SK-N-SH (cell line): ENCODE results near the gene TADA2A. TPM values are rescaled to one million over a fixed set of nuclear protein-coding genes. Genes with fewer than 3 reads are reported as not detected.

Experiments
- CTCF ChIA-PET: fragments of 300-600, 350-600 bp; formaldehyde crosslinking; extraction: SDS; loops from one replicate; lab custom pipeline; 2021; lab: Yijun Ruan, JAX
- POLR2A ChIA-PET: fragments of 350-600 bp; sonication (Branson Sonifier 250); formaldehyde crosslinking; extraction: SDS; loops from one replicate; lab custom pipeline; 2020; ENCODE audit warnings: antibody characterized with exemption, inconsistent platforms; lab: Yijun Ruan, JAX
- DNase-seq: peaks from one replicate; pipeline ENCODE4 v3.0.0; 2012
- H2AFZ ChIP-seq: fragments of 200-600 bp; sonication (generic); 2 replicates; pipeline ENCODE4 v1.8.1; 2016; ENCODE audit warnings: antibody characterized with exemption, mild to moderate bottlenecking, low read depth
- H3F3A ChIP-seq: fragments of 200-600 bp; sonication (generic); replicated peaks from 2 replicates; pipeline ENCODE3; 2016; ENCODE audit warnings: antibody characterized with exemption, mild to moderate bottlenecking; ENCODE audit not compliant: insufficient read depth
- H3K27ac ChIP-seq, 2 experiments: fragments of 200-500 bp in 1 of 2; fragments of 200-600 bp in 1 of 2; sonication (Bioruptor generic) in 1 of 2; sonication (generic), shearing (Covaris generic) in 1 of 2; 2 replicates each; pipeline versions ENCODE4 v1.5.1 to v1.6.1; 2014 to 2016; ENCODE audit warnings: low read depth in 2 of 2, inconsistent platforms in 1 of 2, low read length in 1 of 2, mild to moderate bottlenecking in 1 of 2, mixed read lengths in 1 of 2
- H3K27me3 ChIP-seq: fragments of 200-600 bp; sonication (generic), shearing (Covaris generic); 2 replicates; pipeline ENCODE4 v1.6.1; 2016; ENCODE audit warnings: mixed run types; ENCODE audit not compliant: insufficient read depth
- H3K36me3 ChIP-seq, 2 experiments: fragments of 200-500 bp in 1 of 2; fragments of 200-600 bp in 1 of 2; sonication (Bioruptor generic) in 1 of 2; sonication (generic) in 1 of 2; replicated peaks in 1 of 2; 2 replicates each; pipeline versions ENCODE3 to v1.5.1; 2014 to 2016; ENCODE audit warnings: low read length in 1 of 2, mild to moderate bottlenecking in 1 of 2; ENCODE audit not compliant: insufficient read depth in 2 of 2, control insufficient read depth in 1 of 2
- H3K4me1 ChIP-seq, 2 experiments: fragments of 200-500 bp in 1 of 2; fragments of 200-600 bp in 1 of 2; sonication (Bioruptor generic) in 1 of 2; sonication (generic), shearing (Covaris generic) in 1 of 2; 2 replicates each; pipeline versions ENCODE4 v1.5.1 to v1.6.1; 2014 to 2016; ENCODE audit warnings: low read depth in 1 of 2, low read length in 1 of 2, mixed run types in 1 of 2; ENCODE audit not compliant: insufficient read depth in 2 of 2, control insufficient read depth in 1 of 2
- H3K4me2 ChIP-seq: fragments of 200-600 bp; sonication (generic), shearing (Covaris generic); 2 replicates; pipeline ENCODE4 v1.6.1; 2017; ENCODE audit warnings: mixed run types
- H3K4me3 ChIP-seq, 2 experiments: fragments of 200-500 bp in 1 of 2; fragments of 200-600 bp in 1 of 2; sonication (Bioruptor generic) in 1 of 2; sonication (generic), shearing (Covaris generic) in 1 of 2; 2 replicates each; pipeline versions ENCODE4 v1.5.1 to v1.8.1; 2014 to 2016; ENCODE audit warnings: low read depth in 2 of 2, inconsistent platforms in 1 of 2, low read length in 1 of 2, mild to moderate bottlenecking in 1 of 2, mixed read lengths in 1 of 2, moderate library complexity in 1 of 2
- H3K79me2 ChIP-seq: fragments of 200-600 bp; sonication (generic); 2 replicates; pipeline ENCODE4 v1.8.1; 2017; ENCODE audit warnings: mild to moderate bottlenecking; ENCODE audit not compliant: insufficient read depth
- H3K9ac ChIP-seq: fragments of 200-600 bp; sonication (generic); 2 replicates; pipeline ENCODE4 v1.6.1; 2017; ENCODE audit warnings: mixed run types
- H3K9me2 ChIP-seq: fragments of 200-600 bp; sonication (generic); 2 replicates; pipeline ENCODE4 v1.6.1; 2017; ENCODE audit warnings: mixed run types
- H3K9me3 ChIP-seq: fragments of 200-600 bp; sonication (generic); 2 replicates; pipeline ENCODE4 v1.6.1; 2017; ENCODE audit warnings: mixed run types, mild to moderate bottlenecking, moderate library complexity
- H4K20me1 ChIP-seq: fragments of 200-600 bp; sonication (generic); 2 replicates; pipeline ENCODE4 v1.6.1; 2017; ENCODE audit warnings: mild to moderate bottlenecking, mixed run types; ENCODE audit not compliant: insufficient read depth
- CHD2 ChIP-seq: fragments of 150-350 bp; IDR thresholded peaks from 2 replicates; pipeline ENCODE4 v1.6.1; 2018; ENCODE audit warnings: low read length; ENCODE audit not compliant: partially characterized antibody
- EP300 ChIP-seq, 2 experiments: IDR thresholded peaks; 2 replicates each; pipeline versions ENCODE4 v1.4.0 to v1.6.1; 2012; ENCODE audit warnings: borderline replicate concordance in 1 of 2, low read depth in 1 of 2, low read length in 1 of 2
- FOSL2 ChIP-seq: IDR thresholded peaks from 2 replicates; pipeline ENCODE4 v1.4.0; 2012; ENCODE audit warnings: low read depth, mild to moderate bottlenecking, moderate library complexity, borderline replicate concordance
- IRF3 ChIP-seq: fragments of 150-350 bp; IDR thresholded peaks from 2 replicates; pipeline ENCODE4 v1.6.1; 2016; ENCODE audit warnings: mild to moderate bottlenecking, low read depth, low read length
- MAX ChIP-seq: IDR thresholded peaks from 2 replicates; pipeline ENCODE4 v1.4.0; 2012; ENCODE audit warnings: low read depth
- MXI1 ChIP-seq: IDR thresholded peaks from 2 replicates; pipeline ENCODE4 v1.6.1; 2012; ENCODE audit warnings: mild to moderate bottlenecking, low read depth, low read length, improper control_type of control experiment
- NRF1 ChIP-seq: IDR thresholded peaks from 2 replicates; pipeline ENCODE4 v1.6.1; 2012; ENCODE audit warnings: low read depth, mild to moderate bottlenecking, low read length
- PBX3 ChIP-seq: IDR thresholded peaks from 2 replicates; pipeline ENCODE4; 2012
- POLR2AphosphoS5 ChIP-seq: IDR thresholded peaks from 2 replicates; pipeline ENCODE4 v1.6.1; 2012; ENCODE audit warnings: low read depth, low read length
- RFX5 ChIP-seq: IDR thresholded peaks from 2 replicates; pipeline ENCODE4 v1.6.1; 2012; ENCODE audit warnings: mild to moderate bottlenecking, improper control_type of control experiment, low read length
- SMC3 ChIP-seq: IDR thresholded peaks from 2 replicates; pipeline ENCODE4 v1.6.1; 2012; ENCODE audit warnings: low read depth, low read length, improper control_type of control experiment
- TCF12 ChIP-seq: IDR thresholded peaks from 2 replicates; pipeline ENCODE4 v1.4.0; 2012
- TEAD4 ChIP-seq: IDR thresholded peaks from 2 replicates; pipeline ENCODE4 v1.4.0; 2012; ENCODE audit warnings: mild to moderate bottlenecking, borderline replicate concordance; ENCODE audit not compliant: insufficient read depth
- USF1 ChIP-seq: IDR thresholded peaks from 2 replicates; pipeline ENCODE4 v1.4.0; 2012; ENCODE audit warnings: low read depth, borderline replicate concordance
- USF2 ChIP-seq: fragments of 150-350 bp; IDR thresholded peaks from 2 replicates; pipeline ENCODE4 v1.6.1; 2017; ENCODE audit warnings: antibody characterized with exemption, low read length, low read depth, borderline replicate concordance
- WGBS: methylation state at CpG from one replicate; pipeline ENCODE4 v1.1.6; 2017; ENCODE audit warnings: low lambda C conversion rate; 5-methylcytosine and 5-hydroxymethylcytosine counted together
- polyA plus RNA-seq, 3 experiments: library from polyadenylated mRNA; depleted of rRNA; stranded (reverse); fragments of >200 nt; gene quantifications; 2 replicates each; pipeline ENCODE4 v1.2.3, GENCODE V29; 2012

TADA2A gene
- polyA plus RNA-seq, 1 of the 3 experiments (the other 2 are of a cell fraction) = 9.7 TPM

GRCh38 chr17:37388266-37388665 is 18.4 kb upstream of the TADA2A start:
- 62% methylated on average over 3 of the region's 3 CpGs for WGBS
- Histone ChIP-seq H3K4me1 (peaks cover 2 to 27% of the 10 kb centered on the region in 2 experiments; a peak in 3 of 4 replicates), H3K4me3 (no peak overlapping the region), H3K4me2 (peak overlapping the region; percentile 6; the same call in 1 of the 2 replicates), H4K20me1 (no peaks in the 10 kb centered on the region), H2AFZ (no peak overlapping the region; the same call in 1 of the 2 replicates), H3K79me2 (peaks cover 3% of the 10 kb centered on the region; the same call in 1 of the 2 replicates), H3K9me3 (no peaks in the 10 kb centered on the region), H3K27me3 (no peaks in the 10 kb centered on the region), H3F3A (no peaks in the 10 kb centered on the region), H3K36me3 (no peaks in the 10 kb centered on the region), H3K9ac (no peak overlapping the region), H3K9me2 (no peaks in the 10 kb centered on the region), H3K27ac (peak overlapping the region in 1 of 2 experiments; percentile 47; a peak in 2 of 4 replicates)
- ChIA-PET POLR2A (no interaction called here), CTCF (interaction anchor here (0.8 to 9.7 kb wide), 3 partner anchors 10 to 29 kb away, joined by 3 to 101 read pairs (median 8); partner anchors contain the start of gene C17orf78)
- TF ChIP-seq MAX = no peak
- no peak for TF ChIP-seq CHD2
- no peak for TF ChIP-seq POLR2AphosphoS5
- peak; percentile 52 for TF ChIP-seq FOSL2
- DNase-seq = no peak

- peaks cover 6% of the 10 kb centered on the region; the same call in 1 of the 2 replicates for H3K79me2 ChIP-seq
- H3K27ac ChIP-seq = no peak overlapping the region
- no peak overlapping the region for H3K4me2 ChIP-seq
- TF ChIP-seq PBX3 = no peak
- no peak for TF ChIP-seq TEAD4
- no peak for TF ChIP-seq TCF12
- no peak for TF ChIP-seq EP300 (IDR thresholded peaks at IDR 0.05; ENCODE audit: borderline replicate concordance in 1 of 2, low read depth in 1 of 2, low read length in 1 of 2)
- no peak for TF ChIP-seq SMC3
- TF ChIP-seq USF1 = no peak
- no peak for TF ChIP-seq NRF1
- TF ChIP-seq IRF3 = no peak
- TF ChIP-seq MXI1 = no peak
- TF ChIP-seq USF2 = no peak
- no peak for TF ChIP-seq RFX5
- H3K27me3 ChIP-seq = no peaks in the 10 kb centered on the region
- CTCF ChIA-PET = interaction anchor here (1.0 to 9.7 kb wide), 3 partner anchors 9 to 146 kb away, joined by 3 to 101 read pairs (median 8); partner anchors contain the start of gene C17orf78
- H3K9ac ChIP-seq = no peak overlapping the region
- WGBS = 100% methylated on average over 4 of the region's 4 CpGs
- no peaks in the 10 kb centered on the region for H3K36me3 ChIP-seq
- no peaks in the 10 kb centered on the region for H3K9me2 ChIP-seq
- H3K4me1 ChIP-seq = peaks cover 2 to 27% of the 10 kb centered on the region in 2 experiments; a peak in 3 of 4 replicates
- H2AFZ ChIP-seq = no peak overlapping the region
- no peak overlapping the region for H3K4me3 ChIP-seq
- no peak for DNase-seq
- no peaks in the 10 kb centered on the region for H4K20me1 ChIP-seq
- no peaks in the 10 kb centered on the region for H3F3A ChIP-seq
- H3K9me3 ChIP-seq = no peaks in the 10 kb centered on the region
- POLR2A ChIA-PET = no interaction called here
These were observed 17.5 kb upstream of the TADA2A start for GRCh38 chr17:37389160-37389559.
